D721Med (cell line): ENCODE measurements around the gene PSG7.
"Not testable (repeated sequence)": the region's sequence is repeated elsewhere in the genome, so short reads cannot be mapped to it uniquely, and the experiment has no call there.

Experiments
- DNase-seq: peaks from one replicate; pipeline ENCODE4 v3.0.0; 2011; ENCODE audit warnings: low spot score; ENCODE audit not compliant: insufficient read length
- FAIRE-seq: peaks from 2 replicates; lab custom pipeline; 2011; peaks lifted over from hg19 to GRCh38; lab: Jason Lieb, UNC

PSG7 gene

DNA sequence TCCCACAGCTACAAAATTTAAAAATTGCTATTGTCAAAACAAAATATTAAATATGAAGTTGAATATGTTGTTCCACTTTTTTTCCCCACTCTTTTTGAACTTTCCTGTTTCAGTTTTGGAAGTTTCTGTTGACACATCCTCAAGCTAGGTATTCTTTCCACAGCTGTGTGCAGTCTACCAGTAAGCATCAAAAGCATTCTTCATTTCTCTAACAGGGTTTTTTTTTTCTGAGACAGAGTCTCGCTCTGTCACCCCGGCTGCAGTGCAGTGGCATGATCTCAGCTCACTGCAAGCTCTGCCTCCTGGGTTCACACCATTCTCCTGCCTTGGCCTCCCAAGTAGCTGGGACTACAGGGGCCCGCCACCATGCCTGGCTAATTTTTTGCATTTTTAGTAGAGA lies 62.9 kb downstream of the PSG7 start:
- DNase-seq, FAIRE-seq: not testable (repeated sequence)
